HUES64 (cell line): ENCODE measurements around the gene TM9SF1. TPM values are rescaled to one million over a fixed set of nuclear protein-coding genes. Genes with fewer than 3 reads are reported as not detected.

Source experiments
- H3K27ac ChIP-seq: 2 replicates; pipeline ENCODE4 v1.7.0; 2013; ENCODE audit warnings: low read depth, low read length, inconsistent platforms
- H3K27me3 ChIP-seq: 2 replicates; pipeline ENCODE4 v1.6.1; 2013; ENCODE audit warnings: mild to moderate bottlenecking, low read length; ENCODE audit not compliant: insufficient read depth
- H3K36me3 ChIP-seq: 2 replicates; pipeline ENCODE4 v1.6.1; 2013; ENCODE audit warnings: mild to moderate bottlenecking, low read length; ENCODE audit not compliant: insufficient read depth
- H3K4me1 ChIP-seq: 2 replicates; pipeline ENCODE4 v1.6.1; 2013; ENCODE audit warnings: mild to moderate bottlenecking, low read length, moderate library complexity; ENCODE audit not compliant: insufficient read depth
- H3K4me3 ChIP-seq: 2 replicates; pipeline ENCODE4 v1.5.1; 2013; ENCODE audit warnings: mild to moderate bottlenecking, low read length, moderate library complexity
- H3K9ac ChIP-seq: 2 replicates; pipeline ENCODE4 v1.6.1; 2013; ENCODE audit warnings: mild to moderate bottlenecking, low read depth, low read length
- H3K9me3 ChIP-seq: 2 replicates; pipeline ENCODE4 v1.6.1; 2013; ENCODE audit warnings: low read depth, low read length; ENCODE audit not compliant: insufficient read depth
- WGBS: fragments of 150-250, 120-280 bp; methylation state at CpG from one replicate; pipeline ENCODE4 v1.1.7; 2013; ENCODE audit warnings: missing lambda C conversion rate; 5-methylcytosine and 5-hydroxymethylcytosine counted together
- polyA plus RNA-seq, 2 experiments: library from polyadenylated mRNA; stranded (reverse); fragments of 50-300 nt; gene quantifications; one replicate each; pipeline ENCODE4 v1.2.3, GENCODE V29; 2013

The TM9SF1 gene, protein sequence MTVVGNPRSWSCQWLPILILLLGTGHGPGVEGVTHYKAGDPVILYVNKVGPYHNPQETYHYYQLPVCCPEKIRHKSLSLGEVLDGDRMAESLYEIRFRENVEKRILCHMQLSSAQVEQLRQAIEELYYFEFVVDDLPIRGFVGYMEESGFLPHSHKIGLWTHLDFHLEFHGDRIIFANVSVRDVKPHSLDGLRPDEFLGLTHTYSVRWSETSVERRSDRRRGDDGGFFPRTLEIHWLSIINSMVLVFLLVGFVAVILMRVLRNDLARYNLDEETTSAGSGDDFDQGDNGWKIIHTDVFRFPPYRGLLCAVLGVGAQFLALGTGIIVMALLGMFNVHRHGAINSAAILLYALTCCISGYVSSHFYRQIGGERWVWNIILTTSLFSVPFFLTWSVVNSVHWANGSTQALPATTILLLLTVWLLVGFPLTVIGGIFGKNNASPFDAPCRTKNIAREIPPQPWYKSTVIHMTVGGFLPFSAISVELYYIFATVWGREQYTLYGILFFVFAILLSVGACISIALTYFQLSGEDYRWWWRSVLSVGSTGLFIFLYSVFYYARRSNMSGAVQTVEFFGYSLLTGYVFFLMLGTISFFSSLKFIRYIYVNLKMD
- polyA plus RNA-seq (2013, experiment 1 of 2): 22.3 TPM
- polyA plus RNA-seq (2013, experiment 2 of 2): 24.5 TPM

- Histone ChIP-seq H3K9me3 (no peaks in the 10 kb centered on the region), H3K4me1 (no peaks in the 10 kb centered on the region), H3K4me3 (peak within 1 kb of the TSS; percentile 95), H3K27ac (peak within 1 kb of the TSS; percentile 100), H3K9ac (peak within 1 kb of the TSS; percentile 98), H3K27me3 (no peaks in the 10 kb centered on the region), H3K36me3 (peaks cover 28% of the 10 kb centered on the region)
- under 1% methylated on average over 89 of the region's 89 CpGs for WGBS
Measured at GRCh38 chr14:24195186-24196070, at the start of gene TM9SF1. Gene TM9SF1 (minus strand): TSS chr14:24195441. CDS start chr14:24195019, 422 bp downstream.

DNA sequence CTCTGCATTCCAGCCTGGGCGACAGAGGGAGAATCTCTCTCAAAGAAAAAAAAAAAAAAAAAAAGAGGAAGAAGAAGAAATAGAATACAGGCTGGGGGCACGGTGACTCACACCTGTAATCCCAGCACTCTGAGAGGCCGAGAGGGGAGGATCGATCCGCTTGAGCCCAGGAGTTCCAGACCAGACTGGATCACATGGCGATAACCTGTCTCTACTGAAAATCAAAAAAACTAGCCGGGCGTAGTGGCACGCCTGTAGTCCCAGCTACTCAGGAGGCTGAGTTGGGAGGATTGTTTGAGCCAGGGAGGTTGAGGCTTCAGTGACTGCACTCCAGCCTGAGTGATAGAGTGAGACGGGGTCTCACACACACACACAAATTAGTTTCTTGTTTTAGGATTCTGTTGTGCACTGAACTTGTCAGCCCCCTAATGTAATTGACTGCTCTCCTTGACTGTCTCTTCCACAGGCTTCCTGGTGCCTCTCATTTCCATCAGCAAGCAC lies 48.1 kb upstream of the TM9SF1 start:
- H3K27me3 ChIP-seq: no peaks in the 10 kb centered on the region
- peak overlapping the region; percentile 78 for H3K4me3 ChIP-seq
- no peaks in the 10 kb centered on the region for H3K9me3 ChIP-seq
- 64% methylated on average over 9 of the region's 10 CpGs for WGBS
- H3K27ac ChIP-seq: peak overlapping the region; percentile 95; the same call in 1 of the 2 replicates
- peaks cover 5% of the 10 kb centered on the region; the same call in 1 of the 2 replicates for H3K4me1 ChIP-seq
- peak overlapping the region; percentile 69 for H3K9ac ChIP-seq
- peaks cover 28% of the 10 kb centered on the region for H3K36me3 ChIP-seq

- H3K4me3 ChIP-seq: peak overlapping the region; percentile 78
- H3K9me3 ChIP-seq: no peaks in the 10 kb centered on the region
- WGBS: 4% methylated on average over 39 of the region's 39 CpGs
- peak overlapping the region; percentile 95 for H3K27ac ChIP-seq
- H3K9ac ChIP-seq: peak overlapping the region; percentile 69
- no peaks in the 10 kb centered on the region for H3K27me3 ChIP-seq
- peaks cover 5% of the 10 kb centered on the region; the same call in 1 of the 2 replicates for H3K4me1 ChIP-seq
- H3K36me3 ChIP-seq: peaks cover 42% of the 10 kb centered on the region
Measured at GRCh38 chr14:24241829-24242443, 46.7 kb upstream of the TM9SF1 start.

DNA sequence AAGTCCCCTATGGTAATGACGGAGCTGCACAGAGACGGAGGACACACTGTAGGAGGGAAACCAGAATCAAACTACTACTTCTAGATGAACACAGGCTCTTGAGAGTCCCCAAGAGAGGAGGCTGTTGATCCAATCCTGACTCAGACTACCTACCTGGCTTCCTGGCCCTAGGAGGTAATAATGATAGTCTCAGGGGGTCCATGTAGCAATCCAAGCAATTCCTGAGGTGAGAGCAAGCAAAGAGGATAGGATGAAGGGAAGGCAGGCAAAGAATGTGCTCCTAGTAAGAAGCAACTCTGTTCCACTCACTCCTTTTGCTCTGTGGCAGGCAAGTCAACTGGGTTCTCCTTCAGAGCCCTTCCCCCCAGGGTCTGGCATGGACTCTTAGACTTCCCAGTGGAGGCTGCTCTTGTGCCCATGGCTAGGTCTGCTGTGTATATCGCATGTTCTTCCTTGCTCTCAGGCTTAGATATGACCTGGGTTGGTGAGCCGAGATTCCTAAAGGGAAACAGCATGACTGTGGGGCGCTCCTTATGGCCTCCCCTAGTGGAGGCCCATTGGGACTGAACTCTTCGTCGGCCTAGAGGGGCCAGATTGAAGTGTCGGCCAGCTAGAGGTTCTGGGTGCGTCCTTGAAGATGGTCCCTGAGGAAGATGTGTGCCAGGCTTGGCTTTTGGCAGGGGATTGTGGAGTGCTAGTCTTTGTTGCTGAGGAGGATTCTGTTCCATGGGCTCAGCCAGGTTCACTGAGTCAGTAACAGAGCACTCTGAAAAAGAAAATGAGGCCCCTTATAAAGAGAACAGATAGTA lies 45.1 kb upstream of the TM9SF1 start:
- peaks cover 5% of the 10 kb centered on the region; the same call in 1 of the 2 replicates for H3K4me1 ChIP-seq
- no peak overlapping the region for H3K4me3 ChIP-seq
- no peak overlapping the region for H3K9ac ChIP-seq
- H3K36me3 ChIP-seq: peaks cover 59% of the 10 kb centered on the region
- WGBS: 98% methylated on average over 9 of the region's 9 CpGs
- no peak overlapping the region for H3K27ac ChIP-seq
- no peaks in the 10 kb centered on the region for H3K27me3 ChIP-seq
- H3K9me3 ChIP-seq: no peaks in the 10 kb centered on the region

- Histone ChIP-seq H3K9me3 (no peaks in the 10 kb centered on the region), H3K27me3 (no peaks in the 10 kb centered on the region), H3K9ac (no peak overlapping the region), H3K4me1 (peaks cover 6% of the 10 kb centered on the region; the same call in 1 of the 2 replicates), H3K4me3 (no peak overlapping the region), H3K27ac (no peak overlapping the region), H3K36me3 (peaks cover 71% of the 10 kb centered on the region)
- 95% methylated on average over 5 of the region's 5 CpGs for WGBS
Measured at GRCh38 chr14:24238527-24239037, 43.3 kb upstream of the TM9SF1 start.

DNA sequence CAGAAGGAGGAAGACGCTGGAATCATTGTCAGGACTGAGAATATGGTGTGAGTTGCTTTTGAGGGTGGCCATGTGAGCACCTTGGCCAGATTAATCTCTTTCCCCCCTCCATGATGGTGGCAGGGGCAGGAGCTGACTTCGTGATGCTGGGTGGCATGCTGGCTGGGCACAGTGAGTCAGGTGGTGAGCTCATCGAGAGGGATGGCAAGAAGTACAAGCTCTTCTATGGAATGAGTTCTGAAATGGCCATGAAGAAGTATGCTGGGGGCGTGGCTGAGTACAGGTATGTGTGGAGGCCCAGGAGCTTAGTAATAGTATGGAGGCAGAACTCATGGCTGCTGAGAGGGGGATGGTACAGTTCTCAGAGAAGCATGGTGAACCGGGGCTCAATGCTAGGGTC lies 42.9 kb upstream of the TM9SF1 start:
- 94% methylated on average over 5 of the region's 5 CpGs for WGBS
- H3K4me3 ChIP-seq: no peak overlapping the region
- H3K9me3 ChIP-seq: no peaks in the 10 kb centered on the region
- H3K27me3 ChIP-seq: no peaks in the 10 kb centered on the region
- H3K4me1 ChIP-seq: 0 out of 2 replicates have a peak, but pooled peaks cover 5% of the 10 kb centered on the region
- no peak overlapping the region for H3K27ac ChIP-seq
- H3K36me3 ChIP-seq: peaks cover 71% of the 10 kb centered on the region
- H3K9ac ChIP-seq: no peak overlapping the region

GRCh38 chr14:24237463-24237955 lies 42.3 kb upstream of the TM9SF1 start:
- Histone ChIP-seq H3K4me1 (0 out of 2 replicates have a peak, but pooled peaks cover 5% of the 10 kb centered on the region), H3K36me3 (peaks cover 71% of the 10 kb centered on the region)
- 95% methylated on average over 2 of the region's 2 CpGs for WGBS

GRCh38 chr14:24236689-24237462 lies 41.6 kb upstream of the TM9SF1 start:
- no peak overlapping the region for H3K4me3 ChIP-seq
- WGBS: 95% methylated on average over 6 of the region's 6 CpGs
- 0 out of 2 replicates have a peak, but pooled peaks cover 5% of the 10 kb centered on the region for H3K4me1 ChIP-seq
- no peak overlapping the region for H3K27ac ChIP-seq
- no peaks in the 10 kb centered on the region for H3K27me3 ChIP-seq
- peaks cover 71% of the 10 kb centered on the region for H3K36me3 ChIP-seq
- no peaks in the 10 kb centered on the region for H3K9me3 ChIP-seq
- no peak overlapping the region for H3K9ac ChIP-seq

More at GRCh38 chr14:24237463-24237955, 42.3 kb upstream of the TM9SF1 start:
- Histone ChIP-seq H3K4me3 (no peak overlapping the region), H3K27me3 (no peaks in the 10 kb centered on the region), H3K9ac (no peak overlapping the region), H3K27ac (no peak overlapping the region), H3K9me3 (no peaks in the 10 kb centered on the region)
